Calu3 (cell line): ENCODE measurements around the gene PEPD. TPM values are rescaled to one million over a fixed set of nuclear protein-coding genes. Genes with fewer than 3 reads are reported as not detected.

ENCODE experiments used
- BruUV-seq: library from RNA; stranded (reverse); fragments of 400-500 nt; replicated peaks from 2 replicates; lab custom pipeline; 2021; lab: Mats Ljungman, UMichigan
- CTCF ChIA-PET: fragments of 300-600 bp; sonication (Branson Sonifier 250); formaldehyde crosslinking; loops from one replicate; lab custom pipeline; 2022; ENCODE audit warnings: antibody characterized with exemption; lab: Charles Lee
- DNase-seq: peaks from one replicate; pipeline ENCODE4 v3.0.0; 2022
- H3K27ac Mint-ChIP-seq: one replicate; pipeline ENCODE4 v1.8.0; 2022; ENCODE audit warnings: mixed read lengths; ENCODE audit not compliant: unreplicated experiment
- H3K27me3 Mint-ChIP-seq: one replicate; pipeline ENCODE4 v1.8.0; 2022; ENCODE audit warnings: mixed read lengths; ENCODE audit not compliant: unreplicated experiment
- H3K36me3 Mint-ChIP-seq: one replicate; pipeline ENCODE4 v1.8.0; 2022; ENCODE audit warnings: mild to moderate bottlenecking, moderate library complexity, mixed read lengths; ENCODE audit not compliant: insufficient read depth, unreplicated experiment
- H3K4me1 Mint-ChIP-seq: one replicate; pipeline ENCODE4 v1.8.0; 2022; ENCODE audit warnings: mild to moderate bottlenecking, low read depth, mixed read lengths; ENCODE audit not compliant: unreplicated experiment
- H3K4me3 Mint-ChIP-seq: one replicate; pipeline ENCODE4 v1.8.0; 2022; ENCODE audit warnings: mild to moderate bottlenecking, low read depth, moderate library complexity, mixed read lengths; ENCODE audit not compliant: unreplicated experiment
- H3K9me3 Mint-ChIP-seq: one replicate; pipeline ENCODE4 v1.8.0; 2022; ENCODE audit warnings: low read depth, mixed read lengths; ENCODE audit not compliant: unreplicated experiment
- CTCF ChIP-seq: fragments of 200-600 bp; IDR thresholded peaks from one replicate; pipeline ENCODE4 v1.8.0; 2022; ENCODE audit warnings: antibody characterized with exemption; ENCODE audit not compliant: unreplicated experiment
- intact Hi-C: fragments of 100-400 bp; cut with micrococcal nuclease; formaldehyde crosslinking; loops from one replicate; pipeline ENCODE4 v1.10.0; 2022; ENCODE audit not compliant: unreplicated experiment
- total RNA-seq: library from RNA; stranded (reverse); gene quantifications from 2 replicates; pipeline ENCODE4 v1.2.3, GENCODE V29; 2022

PEPD gene
- total RNA-seq, 1 experiment from 2014 or later: 65.5 TPM

GRCh38 chr19:33472226-33472625 is 49.4 kb downstream of the PEPD start:
- intact Hi-C loops: no loop called here
- Mint-ChIP-seq H3K9me3 (no peaks in the 10 kb centered on the region), H3K27ac (no peak overlapping the region), H3K36me3 (no peaks in the 10 kb centered on the region), H3K4me3 (no peak overlapping the region), H3K4me1 (no peaks in the 10 kb centered on the region), H3K27me3 (no peaks in the 10 kb centered on the region)
- no peak for DNase-seq
- BruUV-seq: no TSS peak
- TF ChIP-seq CTCF: no peak
- CTCF ChIA-PET: interaction anchor here (0.7 kb wide), 2 partner anchors 11 to 12 kb away, joined by 4 read pairs; no protein-coding TSS in a partner anchor

GRCh38 chr19:33471111-33471996 is 50.2 kb downstream of the PEPD start:
- Mint-ChIP-seq H3K36me3 (no peaks in the 10 kb centered on the region), H3K9me3 (no peaks in the 10 kb centered on the region), H3K4me1 (no peaks in the 10 kb centered on the region), H3K27me3 (no peaks in the 10 kb centered on the region), H3K4me3 (no peak overlapping the region), H3K27ac (no peak overlapping the region)
- intact Hi-C loops: no loop called here
- DNase-seq: no peak
- no peak for TF ChIP-seq CTCF
- CTCF ChIA-PET: interaction anchor here (0.7 kb wide), 1 partner anchor 13 kb away, joined by 4 read pairs; no protein-coding TSS in a partner anchor
- BruUV-seq: no TSS peak

- intact Hi-C loops: no loop called here
- CTCF ChIA-PET: no interaction called here
- no peak overlapping the region for H3K27ac Mint-ChIP-seq
- DNase-seq: no peak
- no TSS peak for BruUV-seq
- no peaks in the 10 kb centered on the region for H3K27me3 Mint-ChIP-seq
- H3K4me3 Mint-ChIP-seq: no peak overlapping the region
- no peaks in the 10 kb centered on the region for H3K9me3 Mint-ChIP-seq
- no peak for TF ChIP-seq CTCF
- H3K4me1 Mint-ChIP-seq: no peaks in the 10 kb centered on the region
- H3K36me3 Mint-ChIP-seq: no peaks in the 10 kb centered on the region
These were observed 50.9 kb downstream of the PEPD start for GRCh38 chr19:33470686-33471085.

- intact Hi-C loops: no loop called here
- no peak for TF ChIP-seq CTCF
These were observed 51.6 kb downstream of the PEPD start for GRCh38 chr19:33470040-33470330.

More at GRCh38 chr19:33470040-33470330, 51.6 kb downstream of the PEPD start:
- BruUV-seq: no TSS peak
- Mint-ChIP-seq H3K9me3 (no peaks in the 10 kb centered on the region), H3K4me3 (no peak overlapping the region), H3K4me1 (no peaks in the 10 kb centered on the region), H3K36me3 (no peaks in the 10 kb centered on the region), H3K27ac (no peak overlapping the region), H3K27me3 (no peaks in the 10 kb centered on the region)
- DNase-seq: no peak
- CTCF ChIA-PET: interaction anchor here (0.6 kb wide), 1 partner anchor 228 kb away, joined by 7 read pairs; no protein-coding TSS in a partner anchor
